A549 (cell line): ENCODE data around the gene NAALADL1.

Source experiments
- ESRRA ChIP-seq: fragments of 150-350 bp; IDR thresholded peaks from 2 replicates; pipeline ENCODE4 v1.6.1; 2014; ENCODE audit warnings: mild to moderate bottlenecking, low read length, borderline replicate concordance
- USF2 ChIP-seq: fragments of 450-650 bp; IDR thresholded peaks from 2 replicates; pipeline ENCODE4 v1.6.1; 2014; ENCODE audit warnings: antibody characterized with exemption
- TF ChIP-seq, protein P1 (sequence below): fragments of >200 bp; sonication (Bioruptor Twin); formaldehyde crosslinking; IDR thresholded peaks from 3 replicates; pipeline ENCODE4 v1.5.1; 2016

GRCh38 chr11:65107751-65108468, 49.6 kb upstream of the NAALADL1 start:
- TF ChIP-seq, protein P1, sequence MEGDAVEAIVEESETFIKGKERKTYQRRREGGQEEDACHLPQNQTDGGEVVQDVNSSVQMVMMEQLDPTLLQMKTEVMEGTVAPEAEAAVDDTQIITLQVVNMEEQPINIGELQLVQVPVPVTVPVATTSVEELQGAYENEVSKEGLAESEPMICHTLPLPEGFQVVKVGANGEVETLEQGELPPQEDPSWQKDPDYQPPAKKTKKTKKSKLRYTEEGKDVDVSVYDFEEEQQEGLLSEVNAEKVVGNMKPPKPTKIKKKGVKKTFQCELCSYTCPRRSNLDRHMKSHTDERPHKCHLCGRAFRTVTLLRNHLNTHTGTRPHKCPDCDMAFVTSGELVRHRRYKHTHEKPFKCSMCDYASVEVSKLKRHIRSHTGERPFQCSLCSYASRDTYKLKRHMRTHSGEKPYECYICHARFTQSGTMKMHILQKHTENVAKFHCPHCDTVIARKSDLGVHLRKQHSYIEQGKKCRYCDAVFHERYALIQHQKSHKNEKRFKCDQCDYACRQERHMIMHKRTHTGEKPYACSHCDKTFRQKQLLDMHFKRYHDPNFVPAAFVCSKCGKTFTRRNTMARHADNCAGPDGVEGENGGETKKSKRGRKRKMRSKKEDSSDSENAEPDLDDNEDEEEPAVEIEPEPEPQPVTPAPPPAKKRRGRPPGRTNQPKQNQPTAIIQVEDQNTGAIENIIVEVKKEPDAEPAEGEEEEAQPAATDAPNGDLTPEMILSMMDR = no peak
- TF ChIP-seq ESRRA = no peak
- no peak for TF ChIP-seq USF2
